Aorta (tissue), 5 donors: ENCODE measurements around the gene SUFU. TPM values are rescaled to one million over a fixed set of nuclear protein-coding genes. Genes with fewer than 3 reads are reported as not detected.
A peak's percentile ranks its signal among the peaks of the same experiment; 100 is the strongest.
"Not testable (repeated sequence)": the region's sequence is repeated elsewhere in the genome, so short reads cannot be mapped to it uniquely, and the experiment has no call there.

Source experiments
- ATAC-seq: fragments of 200-7000 bp; cut with Tn5 transposase; one replicate; pipeline ENCODE4 v1.9.1; 2022; ENCODE audit warnings: moderate library complexity; ENCODE audit not compliant: low FRiP score
- DNase-seq, 2 donors: peaks; one replicate each; pipeline ENCODE4 v3.0.0-alpha.2; 2020
- H3K27ac ChIP-seq, 2 donors: one replicate each; pipeline ENCODE4 v1.5.1; 2013; ENCODE audit warnings: low read length in 2 of 2, mild to moderate bottlenecking in 2 of 2, moderate library complexity in 2 of 2, control low read depth in 1 of 2, inconsistent platforms in 1 of 2, low read depth in 1 of 2
- H3K27me3 ChIP-seq, 2 donors: one replicate each; pipeline ENCODE4 v1.6.1; 2013; ENCODE audit warnings: control low read depth in 1 of 2, low read length in 1 of 2, mild to moderate bottlenecking in 1 of 2, moderate library complexity in 1 of 2; ENCODE audit not compliant: insufficient read depth in 2 of 2, control insufficient read depth in 1 of 2
- H3K36me3 ChIP-seq, 2 donors: one replicate each; pipeline ENCODE4 v1.6.1; 2013; ENCODE audit warnings: control low read depth in 1 of 2, low read length in 1 of 2, mild to moderate bottlenecking in 1 of 2; ENCODE audit not compliant: insufficient read depth in 2 of 2, control insufficient read depth in 1 of 2
- H3K4me1 ChIP-seq, 2 donors: one replicate each; pipeline ENCODE4 v1.6.1; 2013; ENCODE audit warnings: low read length in 2 of 2, control low read depth in 1 of 2, mild to moderate bottlenecking in 1 of 2, moderate library complexity in 1 of 2; ENCODE audit not compliant: insufficient read depth in 2 of 2, control insufficient read depth in 1 of 2
- H3K4me3 ChIP-seq, 2 donors: one replicate each; pipeline ENCODE4 v1.5.1; 2013; ENCODE audit warnings: low read length in 2 of 2, control low read depth in 1 of 2, mild to moderate bottlenecking in 1 of 2
- H3K9me3 ChIP-seq: one replicate; pipeline ENCODE4 v1.6.1; 2013; ENCODE audit warnings: mild to moderate bottlenecking, low read length; ENCODE audit not compliant: control insufficient read depth
- WGBS, 2 donors: extraction: QIAGEN DNeasy Blood & Tissue Kit; methylation state at CpG; one replicate each; pipeline ENCODE4 v1.1.7; 2013; 5-methylcytosine and 5-hydroxymethylcytosine counted together
- intact Hi-C, 2 donors: fragments of 100-400 bp; cut with DNase I; formaldehyde crosslinking; loops; one replicate each; pipeline versions ENCODE4 v1.14.2 to v1.15.0; 2022
- polyA plus RNA-seq, 2 donors: library from polyadenylated mRNA; stranded (reverse); fragments of 200-250 nt; gene quantifications; one replicate each; pipeline ENCODE4 v1.2.3, GENCODE V29; 2013
- total RNA-seq, 2 donors: library from RNA; stranded (reverse); fragmentation: NEBNext Ultra II Directional; extraction: Animal tissue kit (Norgen Biotek cat#: 25700); gene quantifications; one replicate each; pipeline ENCODE4 v1.2.1, GENCODE V29; 2021
- donor health status: healthy with polysubstance abuse.
- donor health status: Bipolar disorder and iron deficiency.
- donor health status: DM: no; HTN: no; CAD: no.
- donor health status: DM: no; HTN: no; CAD: no.
- donor health status: DM: yes; HTN: yes; CAD: no.

Gene SUFU
- total and polyA plus RNA-seq, 4 donors: 2.3 to 24.0 (median 7.9) TPM

DNA sequence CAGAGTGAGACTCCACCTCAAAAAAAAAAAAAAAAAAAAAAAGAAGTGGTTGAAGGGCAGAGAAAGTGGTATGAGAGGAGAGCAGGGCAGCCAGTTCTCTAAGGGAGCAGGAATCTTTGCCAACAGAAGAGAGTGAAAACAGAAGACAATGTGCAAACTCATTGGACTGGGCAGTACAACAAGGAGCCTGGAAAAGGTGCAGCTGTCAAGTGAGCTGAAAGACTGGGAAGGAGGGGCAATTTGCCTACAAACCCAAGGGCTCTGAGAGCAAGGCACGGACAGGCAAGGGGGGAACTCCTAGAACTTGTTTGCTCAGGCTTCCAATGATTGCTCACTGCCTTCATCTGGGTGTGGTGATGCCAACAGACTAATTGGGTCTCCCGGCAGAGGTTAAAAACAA is 10.8 kb upstream of the SUFU start:
- intact Hi-C loops: no loop called here
- Histone ChIP-seq H3K36me3 (peaks cover 0 to 5% of the 10 kb centered on the region in 2 donors), H3K4me3 (no peak overlapping the region), H3K9me3 (no peaks in the 10 kb centered on the region), H3K4me1 (peaks cover 0 to 2% of the 10 kb centered on the region in 2 donors), H3K27ac (no peak overlapping the region), H3K27me3 (no peaks in the 10 kb centered on the region)
- ATAC-seq (no peak), DNase-seq (peak; percentile 12 to 25)
- 17 to 21% methylated on average over 2 of the region's 2 CpGs for WGBS, 2 donors

DNA sequence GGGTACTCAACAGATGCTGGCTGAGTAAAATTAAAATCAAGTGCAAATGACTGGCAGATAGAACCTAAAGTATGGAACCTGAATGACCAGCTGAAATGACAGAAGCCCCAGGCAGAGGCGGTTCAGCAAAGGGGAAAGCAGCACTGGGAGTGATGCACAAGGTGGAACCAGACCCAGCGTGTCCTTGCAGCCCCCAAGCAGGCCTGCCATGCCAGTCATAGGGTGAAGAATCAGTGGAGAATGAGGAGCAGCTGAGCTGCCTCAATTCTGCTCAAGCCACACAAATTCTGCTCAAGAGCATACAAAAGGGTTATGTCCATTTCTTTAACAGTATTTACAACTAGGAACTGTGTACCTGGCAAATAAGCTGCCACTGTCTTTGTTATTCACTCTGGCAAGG is 10.0 kb upstream of the SUFU start:
- DNase-seq: peak in 1 of 2 donors; percentile 27
- Histone ChIP-seq H3K4me1 (peaks cover 0 to 2% of the 10 kb centered on the region in 2 donors), H3K4me3 (no peak overlapping the region), H3K27ac (no peak overlapping the region), H3K9me3 (no peaks in the 10 kb centered on the region), H3K27me3 (no peaks in the 10 kb centered on the region), H3K36me3 (peaks cover 0 to 2% of the 10 kb centered on the region in 2 donors)
- no peak for ATAC-seq
- intact Hi-C loops: no loop called here
- WGBS, 2 donors: 78 to 86% methylated on average over 2 of the region's 2 CpGs

DNA sequence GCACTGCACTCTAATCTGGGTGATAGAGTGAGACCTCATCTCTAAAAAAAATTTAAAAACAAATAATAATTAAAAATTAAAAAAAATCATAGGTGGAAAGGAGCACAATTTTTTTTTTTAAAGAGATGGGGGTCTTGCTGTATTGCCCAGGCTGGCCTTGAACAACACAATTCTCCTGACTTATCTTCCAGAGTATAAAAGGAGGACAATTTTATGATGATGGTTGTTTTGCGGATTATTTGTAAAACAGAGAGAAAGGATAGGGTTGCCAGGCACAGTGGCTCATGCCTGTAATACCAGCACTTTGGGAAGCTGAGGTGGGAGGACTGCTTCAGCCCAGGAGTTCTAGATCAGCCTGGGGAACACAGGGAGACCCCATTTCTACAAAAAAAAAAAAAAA is 6.2 kb upstream of the SUFU start:
- no peak overlapping the region for H3K4me3 ChIP-seq
- intact Hi-C loops: no loop called here
- DNase-seq: no peak
- no peak overlapping the region for H3K27ac ChIP-seq
- 92 to 97% methylated on average over 1 of the region's 1 CpG for WGBS, 2 donors
- H3K4me1 ChIP-seq: peaks cover 0 to 2% of the 10 kb centered on the region in 2 donors
- H3K27me3 ChIP-seq: no peaks in the 10 kb centered on the region
- no peaks in the 10 kb centered on the region for H3K9me3 ChIP-seq
- no peaks in the 10 kb centered on the region for H3K36me3 ChIP-seq
- no peak for ATAC-seq

DNA sequence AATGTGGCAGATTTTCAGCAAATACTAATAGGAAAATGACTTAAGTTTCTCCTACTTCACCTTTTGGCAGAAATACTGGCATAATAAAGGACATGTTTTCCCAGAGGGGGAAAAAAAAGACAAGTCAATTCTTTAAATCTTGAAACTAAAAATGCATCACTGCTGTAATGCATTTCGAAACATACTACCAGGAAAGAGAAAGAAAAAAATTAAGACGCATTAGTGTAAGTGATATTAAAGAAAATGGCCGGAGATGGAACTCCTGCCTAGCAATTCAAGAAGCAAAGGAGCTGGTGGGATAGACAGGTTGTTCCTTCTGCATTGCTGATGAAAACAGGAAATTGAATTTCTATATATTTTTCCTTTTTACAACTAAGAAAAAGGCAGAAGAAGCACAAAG is 4.4 kb upstream of the SUFU start:
- intact Hi-C loops: no loop called here
- no peaks in the 10 kb centered on the region for H3K4me1 ChIP-seq
- H3K27me3 ChIP-seq: no peaks in the 10 kb centered on the region
- no peak for DNase-seq
- H3K4me3 ChIP-seq: no peak overlapping the region
- no peaks in the 10 kb centered on the region for H3K9me3 ChIP-seq
- no peak for ATAC-seq
- no peak overlapping the region for H3K27ac ChIP-seq
- H3K36me3 ChIP-seq: no peaks in the 10 kb centered on the region
- 68 to 74% methylated on average over 3 of the region's 3 CpGs for WGBS, 2 donors

DNA sequence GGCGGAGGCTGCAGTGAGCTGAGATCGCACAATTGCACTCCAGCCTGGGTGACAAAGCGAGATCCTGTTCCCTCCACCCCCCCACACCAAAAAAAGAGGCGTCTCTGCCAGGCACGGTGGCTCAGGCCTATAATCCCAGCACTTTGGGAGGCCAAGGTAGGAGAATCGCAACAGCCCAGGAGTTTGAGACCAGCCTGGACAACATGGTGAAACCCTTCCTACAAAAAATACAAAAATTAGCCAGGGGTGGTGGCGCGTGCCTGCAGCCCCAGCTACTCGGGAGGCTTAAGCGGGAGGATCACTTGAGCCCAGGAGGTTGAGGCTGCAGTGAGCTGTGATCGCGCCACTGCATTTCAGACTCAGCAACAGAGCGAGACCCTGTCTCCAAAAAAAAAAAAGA is 3.1 kb upstream of the SUFU start:
- H3K27ac ChIP-seq, ATAC-seq, H3K36me3 ChIP-seq, H3K4me3 ChIP-seq, H3K27me3 ChIP-seq, H3K4me1 ChIP-seq, H3K9me3 ChIP-seq: not testable (repeated sequence)
- WGBS, 2 donors: 92 to 93% methylated on average over 13 of the region's 13 CpGs
- intact Hi-C loops: loop anchor here in 1 of 2 donors (5.0 kb wide), 1 partner anchor 68 kb away; the partner anchor contains the start of gene CUEDC2
- DNase-seq: peak in 1 of 2 donors; percentile 30

DNA sequence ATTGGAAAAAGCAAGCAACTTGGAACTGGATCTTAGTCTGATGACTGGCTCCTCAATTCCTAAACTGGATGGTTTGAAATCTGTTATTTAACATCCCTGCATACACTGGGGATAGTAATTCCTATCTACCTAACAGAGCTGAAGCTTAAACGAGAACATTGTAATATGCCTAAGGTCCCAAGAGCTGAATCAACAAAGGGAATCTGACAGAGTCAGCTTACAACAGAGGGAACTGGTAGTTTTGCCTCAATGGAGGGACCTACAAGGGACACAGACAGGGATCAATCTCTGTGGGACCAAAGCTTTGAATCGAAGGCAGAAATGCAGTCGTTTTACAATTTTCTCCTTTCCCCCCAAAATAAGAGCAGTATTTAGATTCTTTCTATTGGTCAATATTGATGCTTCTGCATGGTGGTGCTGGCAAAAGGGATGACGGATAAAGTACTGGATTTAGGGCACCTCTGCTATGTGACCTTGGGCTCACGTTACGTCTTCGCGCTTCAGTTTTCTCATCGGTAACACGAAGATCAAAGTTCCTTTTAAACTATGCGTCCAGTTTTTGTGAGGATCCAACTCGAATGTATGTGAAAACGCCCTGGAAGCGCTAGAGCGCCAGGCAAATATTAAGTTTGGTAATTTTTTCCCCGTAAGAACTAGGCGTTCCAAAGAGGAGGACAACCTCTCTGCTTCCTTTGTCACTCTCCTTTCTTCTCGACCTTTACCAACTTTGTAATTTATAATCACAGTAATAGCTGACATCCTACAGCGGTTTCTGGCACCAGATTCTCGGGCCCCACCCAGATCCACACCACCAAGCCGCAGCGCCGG is 2.4 kb upstream of the SUFU start:
- Histone ChIP-seq H3K9me3 (no peaks in the 10 kb centered on the region), H3K4me3 (peak overlapping the region; percentile 57 to 77), H3K27ac (peak overlapping the region in 1 of 2 donors; percentile 64), H3K27me3 (no peaks in the 10 kb centered on the region), H3K36me3 (no peaks in the 10 kb centered on the region), H3K4me1 (peaks cover 0 to 3% of the 10 kb centered on the region in 2 donors)
- peak in 1 of 2 donors; percentile 19 for DNase-seq
- WGBS, 2 donors: 1% methylated on average over 23 of the region's 23 CpGs
- no peak for ATAC-seq
- intact Hi-C loops: loop anchor here (1.0 to 5.0 kb wide), 3 partner anchors 69 to 141 kb away; partner anchors contain the start of genes CUEDC2 (in 1 of the 2) and NFKB2 (in 1 of the 2)

DNA sequence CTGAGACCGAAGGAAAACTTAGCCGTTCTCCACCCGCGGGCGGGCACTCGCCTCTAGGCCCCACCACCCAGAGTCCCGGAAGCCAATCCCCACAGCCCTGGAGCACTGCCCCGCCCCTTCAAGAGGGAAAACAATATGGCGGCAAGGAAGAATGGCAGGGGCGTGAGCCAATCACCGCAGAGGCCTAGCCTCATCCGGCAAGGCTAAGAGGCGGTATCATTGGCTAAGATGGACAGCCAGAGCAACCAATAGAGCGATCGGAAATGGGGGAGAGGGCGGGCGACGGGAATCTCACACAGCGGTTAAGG is 1.8 kb upstream of the SUFU start:
- Histone ChIP-seq H3K9me3 (no peaks in the 10 kb centered on the region), H3K27me3 (no peaks in the 10 kb centered on the region), H3K36me3 (no peaks in the 10 kb centered on the region), H3K4me3 (peak overlapping the region; percentile 77 to 87), H3K27ac (peak overlapping the region in 1 of 2 donors; percentile 90), H3K4me1 (peaks cover 0 to 3% of the 10 kb centered on the region in 2 donors)
- intact Hi-C loops: loop anchor here (1.0 to 5.0 kb wide), 3 partner anchors 70 to 141 kb away; partner anchors contain the start of genes CUEDC2 (in 1 of the 2) and NFKB2 (in 1 of the 2)
- 0% methylated on average over 19 of the region's 19 CpGs for WGBS, 2 donors
- peak; percentile 95 for ATAC-seq
- peak; percentile 99 for DNase-seq

DNA sequence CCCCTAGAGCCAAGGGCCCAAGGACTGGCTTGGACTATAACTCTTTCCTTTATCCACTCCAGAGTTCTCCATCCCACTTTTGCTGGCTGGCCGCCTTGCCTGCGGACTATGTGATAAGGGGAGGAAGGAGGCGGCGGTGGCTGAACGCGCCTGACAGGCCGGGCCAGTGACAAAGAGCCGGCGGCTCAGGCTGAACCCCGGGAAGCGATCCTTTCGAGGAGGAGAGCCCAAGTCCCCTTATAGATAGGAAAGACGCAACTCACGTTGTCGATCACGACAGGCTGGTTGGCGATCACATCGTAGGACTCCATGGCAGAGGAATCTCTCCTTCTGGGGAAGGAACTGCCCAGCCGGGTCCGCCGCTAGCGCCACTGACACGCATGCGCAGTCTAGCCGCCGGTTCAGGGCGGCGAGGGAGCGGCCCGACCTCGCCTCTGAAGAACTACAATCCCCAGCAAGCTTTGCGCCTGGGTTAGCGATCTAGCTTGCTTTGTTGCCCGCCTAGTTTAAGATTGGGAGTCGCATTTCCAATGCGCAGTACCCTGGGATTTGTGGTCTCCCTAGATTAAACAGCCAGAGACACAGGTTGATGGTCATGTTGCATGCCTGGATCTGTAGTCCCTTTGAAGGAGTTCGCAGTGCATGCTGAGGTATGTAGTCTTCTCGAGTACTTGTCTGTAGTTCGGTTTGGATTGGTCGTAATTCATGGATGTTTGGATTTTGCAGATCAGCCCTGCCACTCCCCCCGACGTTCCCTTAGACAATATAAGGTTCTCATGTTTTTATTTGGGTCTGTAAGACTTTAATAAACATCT is 1.2 kb upstream of the SUFU start, which contains the start of gene ACTR1A:
Gene ACTR1A (minus strand): TSS at position 376 of the 815 bp plus-strand sequence. CDS start 65 bp downstream, at position 311.
- Histone ChIP-seq H3K27me3 (no peaks in the 10 kb centered on the region), H3K36me3 (no peaks in the 10 kb centered on the region), H3K4me3 (peak within 1 kb of the TSS; percentile 77 to 87), H3K27ac (peak within 1 kb of the TSS in 1 of 2 donors; percentile 90), H3K9me3 (no peaks in the 10 kb centered on the region), H3K4me1 (peaks cover 0 to 3% of the 10 kb centered on the region in 2 donors)
- ATAC-seq: peak; percentile 92
- intact Hi-C loops: loop anchor here (1.0 to 5.0 kb wide), 4 partner anchors 70 to 140 kb away; partner anchors contain the start of genes CUEDC2 (in 1 of the 2) and NFKB2 (in 1 of the 2)
- peak; percentile 97 to 98 for DNase-seq
- 0 to 1% methylated on average over 42 of the region's 42 CpGs for WGBS, 2 donors
